Panc1 (cell line): Measurements from ENCODE around the gene NRROS. TPM values are rescaled to one million over a fixed set of nuclear protein-coding genes. Genes with fewer than 3 reads are reported as not detected.

ENCODE experiments used
- ATAC-seq: fragments of 200-7000 bp; cut with Tn5 transposase; 2 replicates; pipeline ENCODE4 v1.9.1; 2020; ENCODE audit warnings: mild to moderate bottlenecking, moderate library complexity
- BruUV-seq: library from RNA; stranded (reverse); fragments of 400-500 nt; replicated peaks from 2 replicates; lab custom pipeline; 2021; lab: Mats Ljungman, UMichigan
- CTCF ChIA-PET: fragments of 300-600 bp; sonication (Branson Sonifier 250); formaldehyde crosslinking; loops from one replicate; lab custom pipeline; 2022; ENCODE audit warnings: antibody characterized with exemption; lab: Charles Lee
- POLR2A ChIA-PET: fragments of 300-600 bp; sonication (Branson Sonifier 250); formaldehyde crosslinking; loops from one replicate; lab custom pipeline; 2022; ENCODE audit warnings: antibody characterized with exemption; lab: Charles Lee
- DNase-seq: peaks from one replicate; pipeline ENCODE4 v3.0.0-alpha.2; 2010; ENCODE audit warnings: low read depth, low spot score
- H3K27ac ChIP-seq: 2 replicates; pipeline ENCODE4 v1.5.1; 2011; ENCODE audit warnings: mild to moderate bottlenecking, low read length, inconsistent platforms
- H3K27me3 ChIP-seq: fragments of 200-500 bp; sonication (Bioruptor generic); 2 replicates; pipeline ENCODE4 v1.6.0; 2014; ENCODE audit warnings: low read length, inconsistent platforms; ENCODE audit not compliant: control insufficient read depth, insufficient read depth
- H3K36me3 ChIP-seq: fragments of 200-500 bp; sonication (Bioruptor generic); 2 replicates; pipeline ENCODE4 v1.5.1; 2014; ENCODE audit warnings: inconsistent platforms, mild to moderate bottlenecking, low read length, moderate library complexity; ENCODE audit not compliant: control insufficient read depth, insufficient read depth
- H3K4me1 ChIP-seq: 2 replicates; pipeline ENCODE4 v1.5.1; 2011; ENCODE audit warnings: inconsistent platforms, mild to moderate bottlenecking, low read length, moderate library complexity; ENCODE audit not compliant: control insufficient read depth, insufficient read depth
- H3K4me3 ChIP-seq, 2 experiments: 2 replicates each; pipeline ENCODE4 v1.5.1; 2011 to 2012; ENCODE audit warnings: low read depth in 2 of 2, low read length in 2 of 2, mild to moderate bottlenecking in 2 of 2, inconsistent platforms in 1 of 2, moderate library complexity in 1 of 2
- H3K9me3 ChIP-seq: fragments of 200-500 bp; sonication (Bioruptor generic); 2 replicates; pipeline ENCODE4 v1.5.1; 2014; ENCODE audit warnings: low read depth, mild to moderate bottlenecking, inconsistent platforms, low read length, moderate library complexity; ENCODE audit not compliant: control insufficient read depth, insufficient read depth
- CTCF ChIP-seq: fragments of 450-650 bp; IDR thresholded peaks from 2 replicates; pipeline ENCODE4 v1.5.1; 2017; ENCODE audit warnings: mild to moderate bottlenecking
- POLR2AphosphoS5 ChIP-seq: IDR thresholded peaks from 2 replicates; pipeline ENCODE4 v1.6.1; 2012; ENCODE audit warnings: mild to moderate bottlenecking, low read depth, low read length, moderate library complexity
- REST ChIP-seq, 2 experiments: IDR thresholded peaks; 2 replicates each; pipeline ENCODE4 v1.6.1; 2011 to 2012; ENCODE audit warnings: low read depth in 2 of 2, control low read depth in 1 of 2, low read length in 1 of 2, mild to moderate bottlenecking in 1 of 2, moderate library complexity in 1 of 2; ENCODE audit not compliant: insufficient read depth in 1 of 2
- SIN3A ChIP-seq: IDR thresholded peaks from 2 replicates; pipeline ENCODE4 v1.6.1; 2012; ENCODE audit warnings: low read depth, mild to moderate bottlenecking, low read length, moderate library complexity, borderline replicate concordance; ENCODE audit not compliant: insufficient read depth
- TCF7L2 ChIP-seq: IDR thresholded peaks from 2 replicates; pipeline ENCODE4 v1.6.1; 2011; ENCODE audit warnings: mild to moderate bottlenecking, low read depth, low read length, inconsistent platforms
- in situ Hi-C: cut with HindIII; loops from 2 replicates; pipeline ENCODE4 v1.10.0; 2016; ENCODE audit warnings: low sequenced_read_pairs, low pct_unique_long_range_greater_than_20kb
- intact Hi-C: fragments of 100-400 bp; cut with micrococcal nuclease; formaldehyde crosslinking; loops from one replicate; pipeline ENCODE4 v1.10.0; 2022; ENCODE audit not compliant: unreplicated experiment
- total RNA-seq: library from RNA; stranded (reverse); gene quantifications from one replicate; pipeline ENCODE4 v1.2.1, GENCODE V29; 2021; ENCODE audit not compliant: unreplicated experiment

NRROS gene
- total RNA-seq, 1 experiment from 2014 or later = 8.8 TPM

GRCh38 chr3:196677353-196677752, 37.9 kb downstream of the NRROS start:
- DNase-seq = no peak
- no peaks in the 10 kb centered on the region for H3K27me3 ChIP-seq
- H3K36me3 ChIP-seq = no peaks in the 10 kb centered on the region
- H3K27ac ChIP-seq = no peak overlapping the region
- in situ Hi-C loops (no loop called here), intact Hi-C loops (no loop called here)
- TF ChIP-seq REST (IDR thresholded peaks at IDR 0.05; ENCODE audit: insufficient read depth in 1 of 2, low read depth in 2 of 2, low read length in 1 of 2) (no peak), TCF7L2 (no peak)
- BruUV-seq = no TSS peak
- ChIA-PET CTCF (interaction anchor here (0.5 to 0.6 kb wide), 2 partner anchors 8 to 15 kb away, joined by 5 to 6 read pairs; no protein-coding TSS in a partner anchor), POLR2A (interaction anchor here (0.6 to 0.7 kb wide), 2 partner anchors 98 to 131 kb away, joined by 3 to 12 read pairs; no protein-coding TSS in a partner anchor)
- no peak overlapping the region for H3K4me3 ChIP-seq
- no peak for ATAC-seq
- H3K4me1 ChIP-seq = no peaks in the 10 kb centered on the region
- no peaks in the 10 kb centered on the region for H3K9me3 ChIP-seq

- H3K36me3 ChIP-seq = no peaks in the 10 kb centered on the region
- ATAC-seq (no peak), DNase-seq (no peak)
- POLR2A ChIA-PET = interaction anchor here (0.6 to 0.7 kb wide), 2 partner anchors 97 to 132 kb away, joined by 3 to 12 read pairs; no protein-coding TSS in a partner anchor
- in situ Hi-C loops (no loop called here), intact Hi-C loops (no loop called here)
- TF ChIP-seq TCF7L2 = no peak
- no peak for TF ChIP-seq CTCF
- TF ChIP-seq REST (IDR thresholded peaks at IDR 0.05; ENCODE audit: insufficient read depth in 1 of 2, low read depth in 2 of 2, low read length in 1 of 2) = no peak
- no peak for TF ChIP-seq POLR2AphosphoS5
- no peak for TF ChIP-seq SIN3A
- H3K4me3 ChIP-seq = no peak overlapping the region
- no peak overlapping the region for H3K27ac ChIP-seq
- H3K9me3 ChIP-seq = no peaks in the 10 kb centered on the region
- H3K27me3 ChIP-seq = no peaks in the 10 kb centered on the region
- no TSS peak for BruUV-seq
- CTCF ChIA-PET = interaction anchor here (0.6 kb wide), 1 partner anchor 15 kb away, joined by 5 read pairs; no protein-coding TSS in a partner anchor
- H3K4me1 ChIP-seq = no peaks in the 10 kb centered on the region
Measured at GRCh38 chr3:196677931-196678330, 38.4 kb downstream of the NRROS start.
